ENCODE results near the gene SYK.

DNA sequence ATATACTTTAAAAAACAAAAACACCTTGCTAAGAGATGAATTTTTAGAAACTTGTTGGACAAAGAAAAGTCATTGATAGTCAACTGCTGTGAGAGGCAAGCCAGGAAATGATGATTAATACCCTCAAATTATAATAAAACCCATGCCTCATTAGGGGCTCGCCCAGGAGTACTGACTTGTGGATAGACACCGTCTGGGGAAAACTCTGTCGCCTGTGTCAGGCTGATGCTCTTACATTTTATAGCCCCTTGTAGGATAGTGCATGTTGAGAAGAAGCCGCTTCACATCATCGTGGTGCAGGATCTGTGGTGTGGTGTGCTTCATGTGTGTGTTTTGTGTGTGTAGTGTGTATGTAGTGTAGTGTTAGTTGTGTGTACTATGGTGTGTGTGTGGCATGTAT lies 39.1 kb downstream of the SYK start:
- TF ChIP-seq, protein P1, sequence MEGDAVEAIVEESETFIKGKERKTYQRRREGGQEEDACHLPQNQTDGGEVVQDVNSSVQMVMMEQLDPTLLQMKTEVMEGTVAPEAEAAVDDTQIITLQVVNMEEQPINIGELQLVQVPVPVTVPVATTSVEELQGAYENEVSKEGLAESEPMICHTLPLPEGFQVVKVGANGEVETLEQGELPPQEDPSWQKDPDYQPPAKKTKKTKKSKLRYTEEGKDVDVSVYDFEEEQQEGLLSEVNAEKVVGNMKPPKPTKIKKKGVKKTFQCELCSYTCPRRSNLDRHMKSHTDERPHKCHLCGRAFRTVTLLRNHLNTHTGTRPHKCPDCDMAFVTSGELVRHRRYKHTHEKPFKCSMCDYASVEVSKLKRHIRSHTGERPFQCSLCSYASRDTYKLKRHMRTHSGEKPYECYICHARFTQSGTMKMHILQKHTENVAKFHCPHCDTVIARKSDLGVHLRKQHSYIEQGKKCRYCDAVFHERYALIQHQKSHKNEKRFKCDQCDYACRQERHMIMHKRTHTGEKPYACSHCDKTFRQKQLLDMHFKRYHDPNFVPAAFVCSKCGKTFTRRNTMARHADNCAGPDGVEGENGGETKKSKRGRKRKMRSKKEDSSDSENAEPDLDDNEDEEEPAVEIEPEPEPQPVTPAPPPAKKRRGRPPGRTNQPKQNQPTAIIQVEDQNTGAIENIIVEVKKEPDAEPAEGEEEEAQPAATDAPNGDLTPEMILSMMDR (IDR thresholded peaks at IDR 0.05 in 2 of 3, conservative IDR thresholded peaks at IDR 0.05 in 1 of 3; ENCODE audit: borderline replicate concordance in 1 of 3, insufficient read depth in 1 of 3, low read depth in 2 of 3, low read length in 2 of 3) = no peak
- no peak for TF ChIP-seq POLR2AphosphoS5 (IDR thresholded peaks at IDR 0.05; ENCODE audit: low read depth, low read length)
- no peak for TF ChIP-seq ELF1 (IDR thresholded peaks at IDR 0.05; ENCODE audit: borderline replicate concordance, low read depth)
- no peak for TF ChIP-seq POLR2A (IDR thresholded peaks at IDR 0.05; ENCODE audit: borderline replicate concordance, extremely low read depth, insufficient read depth, insufficient read length)
- no peak for TF ChIP-seq EZH2 (IDR thresholded peaks at IDR 0.05)
- no peak for TF ChIP-seq SIN3A (IDR thresholded peaks at IDR 0.05; ENCODE audit: low read depth)
- TF ChIP-seq EZH2phosphoT487 (IDR thresholded peaks at IDR 0.05; ENCODE audit: borderline replicate concordance) = no peak
- no peak for TF ChIP-seq ZFX (IDR thresholded peaks at IDR 0.05)
- TF ChIP-seq MAX (IDR thresholded peaks at IDR 0.05) = no peak
- no peak for TF ChIP-seq SRF (IDR thresholded peaks at IDR 0.05; ENCODE audit: low read depth)
- TF ChIP-seq SP1 (IDR thresholded peaks at IDR 0.05; ENCODE audit: low read depth) = no peak
- TF ChIP-seq CEBPB (IDR thresholded peaks at IDR 0.05; ENCODE audit: low read depth) = no peak

All from HCT116 (cell line).